Lower leg skin (tissue), 3 donors: ENCODE results near the gene NEK4.

ENCODE experiments used
- CTCF ChIP-seq, 3 donors: fragments of 450-650 bp; IDR thresholded peaks; one replicate each; pipeline ENCODE4 v1.5.1; 2016; ENCODE audit warnings: antibody characterized with exemption in 3 of 3, mild to moderate bottlenecking in 3 of 3, moderate library complexity in 2 of 3
- POLR2A ChIP-seq, 2 donors: fragments of 450-650 bp; IDR thresholded peaks; one replicate each; pipeline ENCODE4 v1.6.1; 2016 to 2017; ENCODE audit warnings: antibody characterized with exemption in 2 of 2, mild to moderate bottlenecking in 1 of 2, moderate library complexity in 1 of 2

- TF ChIP-seq CTCF (IDR thresholded peaks at IDR 0.05): no peak
- TF ChIP-seq POLR2A (IDR thresholded peaks at IDR 0.05): no peak
Observed at GRCh38 chr3:52811452-52812011, 40.8 kb upstream of the NEK4 start.
